Raji (cell line): Measurements from ENCODE around the gene EDIL3.

Experiments used
- POLR2A ChIP-seq: IDR thresholded peaks from 2 replicates; pipeline ENCODE4 v1.6.1; 2011; ENCODE audit warnings: low read depth, low read length, control low read depth; ENCODE audit not compliant: insufficient read depth

Gene EDIL3

DNA sequence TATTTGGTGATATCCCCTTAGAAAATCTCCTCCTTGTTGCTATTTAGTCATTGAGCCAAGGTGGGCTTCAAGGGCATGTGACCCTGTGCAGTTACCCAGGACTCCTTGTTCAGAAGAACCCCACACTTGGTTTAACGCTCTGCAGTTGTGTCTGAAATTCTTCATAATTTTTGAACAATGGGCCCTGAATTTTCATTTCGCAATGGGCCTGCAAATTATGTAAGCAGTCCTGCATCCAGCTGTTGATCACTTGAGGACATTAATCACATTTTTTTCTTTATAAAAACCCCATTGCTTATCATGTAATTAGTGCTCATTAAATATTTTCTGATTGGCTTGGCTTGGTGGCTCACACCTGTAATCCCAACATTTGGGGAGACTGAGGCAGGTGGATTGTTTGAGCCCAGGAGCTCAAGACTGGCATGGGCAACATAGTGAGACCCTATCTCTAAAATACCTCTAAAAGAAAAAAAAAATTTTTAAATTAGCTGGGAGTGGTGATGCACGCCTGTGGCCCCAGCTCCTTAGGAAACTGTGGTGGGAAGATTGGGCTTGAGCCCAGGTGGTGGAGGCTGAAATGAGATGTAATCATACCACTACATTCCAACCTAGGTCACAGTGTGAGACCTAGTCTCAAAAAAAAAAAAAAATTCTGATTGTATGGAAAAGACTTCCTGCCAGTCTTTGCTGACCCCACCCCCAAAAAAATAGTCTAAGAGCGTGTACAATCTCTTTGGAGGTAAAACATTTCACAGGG, 469.8 kb downstream of the EDIL3 start:
- no peak for TF ChIP-seq POLR2A

DNA sequence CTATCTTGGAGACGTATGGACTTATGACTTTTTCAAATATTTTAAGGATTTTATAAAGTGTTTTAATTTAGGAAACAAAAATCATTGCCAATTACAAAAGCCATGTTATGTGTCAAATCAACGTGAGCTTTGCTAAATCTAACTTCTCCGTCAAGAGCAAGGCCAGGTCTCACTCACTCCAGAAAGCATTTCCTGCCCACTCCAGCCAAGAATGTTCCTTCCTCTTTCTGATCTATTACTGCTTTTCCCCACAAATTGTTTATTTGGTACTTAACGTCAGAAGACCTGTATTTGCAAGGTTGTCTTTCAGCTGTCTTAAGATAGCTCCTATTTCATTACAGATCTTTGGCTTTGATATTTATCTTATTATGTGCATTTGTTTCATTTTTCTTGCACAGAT, 470.5 kb downstream of the EDIL3 start:
- TF ChIP-seq POLR2A = no peak

DNA sequence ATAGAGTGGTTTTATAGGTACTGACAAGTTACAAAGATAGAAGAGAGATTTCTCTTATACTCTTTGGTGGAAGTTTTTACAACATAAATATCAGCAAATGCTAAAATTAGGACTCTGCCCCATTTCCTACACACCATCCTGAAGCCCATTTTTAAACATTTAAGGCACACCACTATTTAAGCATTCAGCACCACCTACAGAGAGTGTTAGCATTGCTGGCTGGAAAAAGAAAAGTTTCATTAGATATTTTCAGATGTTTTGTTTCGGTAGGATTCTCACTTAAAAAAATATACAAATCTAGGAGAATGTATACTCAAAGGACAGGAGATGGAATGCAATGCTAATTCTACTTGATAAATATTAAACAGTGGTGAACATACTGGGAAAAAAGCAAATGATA, 471.1 kb downstream of the EDIL3 start:
- no peak for TF ChIP-seq POLR2A

DNA sequence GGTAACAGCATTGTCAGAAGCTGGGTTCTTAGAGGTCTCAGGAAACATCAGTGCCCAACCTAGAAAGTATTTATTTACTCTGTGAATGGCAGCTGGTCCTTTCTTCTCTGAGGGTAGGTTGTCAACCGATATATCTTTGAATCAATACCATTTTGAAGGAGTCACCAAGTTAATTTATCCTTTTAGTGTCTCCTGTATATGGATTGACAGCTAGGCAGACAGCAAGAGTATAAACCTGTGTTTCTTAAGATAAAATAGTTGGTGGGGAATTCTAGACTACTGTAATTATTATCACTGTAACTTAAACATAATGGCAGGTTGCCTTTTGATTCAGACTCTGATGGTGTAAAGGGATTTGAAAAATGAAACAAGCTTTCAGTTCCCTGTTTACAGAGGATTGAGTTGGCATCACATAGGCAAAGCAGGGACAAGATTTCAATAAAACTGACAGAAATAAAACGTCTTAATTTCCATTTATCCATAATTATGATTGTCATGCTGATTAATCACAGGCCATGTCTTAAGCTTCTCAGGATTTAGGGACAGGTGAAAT, 473.2 kb downstream of the EDIL3 start:
- TF ChIP-seq POLR2A = no peak

DNA sequence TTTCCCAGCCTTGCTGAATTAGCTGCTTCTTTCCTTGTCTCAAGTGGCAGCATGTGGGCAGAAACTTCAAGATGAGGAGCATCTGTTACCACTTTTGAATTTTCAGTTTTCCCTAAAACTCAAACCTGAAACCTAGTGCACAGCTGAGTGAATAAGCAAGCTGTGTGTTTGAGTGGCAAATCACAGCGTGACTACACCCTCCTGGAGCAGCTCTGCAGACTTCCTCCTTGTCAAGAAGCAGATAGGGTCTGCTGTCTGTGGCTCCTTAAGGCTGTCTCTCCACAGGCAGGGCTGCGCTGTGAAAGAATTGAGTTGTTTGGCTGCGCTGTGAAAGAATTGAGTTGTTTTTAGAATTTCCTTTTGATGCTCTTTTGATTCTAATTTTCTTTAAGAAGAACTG, 484.4 kb downstream of the EDIL3 start:
- TF ChIP-seq POLR2A = no peak

DNA sequence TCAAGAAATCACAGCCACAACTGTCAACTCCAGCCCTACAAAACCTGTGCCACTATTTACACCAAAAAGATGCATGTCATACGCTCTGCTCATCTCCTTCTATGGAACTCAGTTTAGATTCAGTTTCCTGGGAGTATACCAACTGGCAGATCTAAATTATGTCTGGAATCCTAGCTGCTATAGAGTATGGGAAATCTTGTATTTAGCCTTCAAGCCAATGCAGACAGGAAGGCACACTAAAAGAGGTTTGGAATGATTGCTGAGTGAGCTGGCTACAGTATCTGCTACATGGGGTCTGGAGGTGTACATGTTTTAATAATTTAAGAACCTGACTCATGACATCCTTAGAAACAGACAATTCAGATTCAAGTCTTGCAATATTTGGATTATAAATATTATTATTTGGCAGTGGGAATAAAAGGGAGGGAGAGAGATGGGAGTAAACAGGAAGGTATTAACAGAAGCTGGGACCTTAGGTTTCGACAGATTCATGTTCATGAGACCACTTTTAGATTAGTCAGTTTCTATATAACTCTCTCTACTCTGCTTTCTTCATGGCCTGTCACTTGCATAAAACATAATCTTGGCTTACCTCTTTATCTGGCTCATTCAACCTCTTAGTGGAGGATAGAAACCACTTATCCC, 485.2 kb downstream of the EDIL3 start:
- TF ChIP-seq POLR2A = no peak

DNA sequence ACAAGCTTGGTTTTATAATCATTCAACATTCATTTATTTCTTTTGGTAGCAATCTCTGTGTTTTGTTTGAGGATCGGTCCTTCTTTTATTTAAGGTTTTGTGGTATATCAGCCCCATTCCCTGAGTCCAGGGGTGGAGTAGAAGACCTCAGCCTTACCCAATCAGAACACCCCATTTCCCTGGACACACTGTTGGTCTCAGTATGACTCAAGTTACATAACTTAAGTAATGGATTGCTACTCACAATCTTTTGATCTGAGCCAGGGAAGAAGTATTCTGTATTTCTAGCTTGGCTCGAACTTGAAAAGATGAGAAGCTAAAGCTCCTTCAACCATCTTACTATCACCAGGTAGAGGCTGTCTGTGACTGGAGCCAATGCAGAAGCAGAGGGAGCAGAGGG, 488.8 kb downstream of the EDIL3 start:
- TF ChIP-seq POLR2A = no peak

DNA sequence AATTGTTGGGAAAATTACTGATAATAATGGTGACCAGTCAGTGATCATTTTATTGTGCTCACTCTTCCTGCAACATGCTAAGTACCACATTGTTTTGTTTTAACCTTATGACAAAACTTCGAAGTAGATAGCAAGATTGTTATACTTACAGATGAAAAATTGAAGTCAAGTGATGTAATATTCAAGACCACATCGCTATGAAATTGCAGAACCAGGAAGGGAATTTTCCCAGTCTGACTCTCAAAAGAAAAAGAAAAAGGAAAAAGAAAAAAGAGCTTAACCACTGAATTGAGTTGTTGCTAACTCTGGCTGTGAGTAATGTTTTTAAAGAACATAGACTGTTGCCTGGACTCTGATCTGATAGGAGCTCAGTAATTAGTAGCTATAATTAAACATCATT, 493.4 kb downstream of the EDIL3 start:
- TF ChIP-seq POLR2A = no peak
